Testis (tissue), 3 donors: ENCODE data around the gene KRT77. TPM values are rescaled to one million over a fixed set of nuclear protein-coding genes. Genes with fewer than 3 reads are reported as not detected.
A peak's percentile ranks its signal among the peaks of the same experiment; 100 is the strongest.

Experiments used
- DNase-seq: peaks from one replicate; pipeline ENCODE4 v3.0.0-alpha.2; 2019
- H3K27ac ChIP-seq, 2 donors: fragments of 200-600 bp; sonication (generic); one replicate each; pipeline ENCODE4 v1.5.1; 2019
- H3K27me3 ChIP-seq: fragments of 200-600 bp; sonication (generic); one replicate; pipeline ENCODE4 v1.5.1; 2019
- H3K36me3 ChIP-seq: fragments of 200-600 bp; sonication (generic); one replicate; pipeline ENCODE4 v1.5.1; 2017; ENCODE audit warnings: low read depth; ENCODE audit errors: missing control alignments
- H3K4me1 ChIP-seq: fragments of 200-600 bp; sonication (generic); one replicate; pipeline ENCODE4 v1.5.1; 2019
- H3K4me3 ChIP-seq, 2 donors: fragments of 200-600 bp; sonication (generic); one replicate each; pipeline ENCODE4 v1.5.1; 2017 to 2019
- H3K9me3 ChIP-seq: fragments of 200-600 bp; sonication (generic); one replicate; pipeline ENCODE4 v1.5.1; 2017
- POLR2A ChIP-seq: fragments of 450-650 bp; IDR thresholded peaks from one replicate; pipeline ENCODE4 v1.6.1; 2017; ENCODE audit warnings: antibody characterized with exemption, mild to moderate bottlenecking, moderate library complexity
- WGBS, 2 donors: methylation state at CpG; one replicate each; pipeline ENCODE4 v1.1.5; 2018; 5-methylcytosine and 5-hydroxymethylcytosine counted together
- intact Hi-C: fragments of 100-400 bp; cut with DNase I; formaldehyde crosslinking; loops from one replicate; pipeline ENCODE4 v1.15.1; 2023; ENCODE audit warnings: low total_unique reads
- polyA plus RNA-seq: library from polyadenylated mRNA; stranded (reverse); fragments of 350-450 nt; fragmentation: Illumina TruSeq; extraction: RNeasy Lipid Tissue Mini Kit (QIAGEN cat#74804); gene quantifications from one replicate; pipeline ENCODE4 v1.2.3, GENCODE V29; 2014; ENCODE audit warnings: low read depth, low replicate concordance; ENCODE audit not compliant: insufficient read depth
- total RNA-seq, 2 donors: library from RNA; depleted of rRNA; stranded (reverse); fragments of >200 nt; gene quantifications; one replicate each; pipeline ENCODE4 v1.2.3, GENCODE V29; 2016
- TF ChIP-seq, protein P1 (sequence below), 3 experiments: fragments of 450-650 bp in 2 of 3; fragments of 200-600 bp in 1 of 3; sonication (generic) in 1 of 3; IDR thresholded peaks; one replicate each; pipeline ENCODE4 v1.5.1; 2016 to 2019; ENCODE audit warnings: antibody characterized with exemption in 3 of 3, mild to moderate bottlenecking in 2 of 3, moderate library complexity in 1 of 3

Gene KRT77
- total and polyA plus RNA-seq, 3 donors from 2014 or later: 0.33 to 0.74 TPM; not detected in 1

DNA sequence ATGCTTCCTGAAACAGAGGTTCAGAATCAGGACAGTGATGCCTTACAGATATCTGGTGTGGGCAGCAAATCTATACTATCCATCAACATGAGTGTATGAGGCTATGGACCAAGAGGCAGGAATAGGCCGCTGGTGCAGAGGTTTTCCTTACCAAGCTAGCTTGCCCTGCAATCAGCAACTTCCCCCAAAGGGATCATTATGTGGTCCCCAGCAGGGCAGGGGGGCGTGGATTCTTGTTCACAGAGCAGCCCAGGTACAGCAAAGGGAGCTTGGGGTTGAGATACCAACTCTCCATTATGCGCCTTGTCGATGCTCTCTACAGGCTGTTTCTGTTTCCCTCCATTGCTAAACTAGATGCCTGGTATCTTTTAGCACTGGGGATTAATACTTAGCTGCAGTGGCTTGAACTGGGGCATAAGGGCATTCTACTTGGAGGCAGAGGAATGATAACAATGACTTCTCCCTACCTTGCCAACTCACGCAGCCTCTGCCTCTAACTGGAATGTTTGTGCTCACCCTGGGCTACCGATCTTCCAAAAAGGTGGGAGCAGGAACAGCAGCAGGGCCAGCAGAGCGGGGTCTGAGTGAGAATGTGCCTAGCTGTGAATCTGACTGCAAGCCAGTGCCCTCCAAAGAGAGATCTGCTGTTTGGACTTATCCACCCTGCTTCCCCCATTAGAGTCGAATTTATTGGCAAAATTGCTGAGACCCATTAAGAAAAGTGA lies 12.8 kb downstream of the KRT77 start:
- 49 to 58% methylated on average over 5 to 8 of the region's 8 CpGs for WGBS, 2 donors
- Histone ChIP-seq H3K4me3 (peak overlapping the region; percentile 9 to 36), H3K9me3 (no peaks in the 10 kb centered on the region), H3K4me1 (peaks cover 8% of the 10 kb centered on the region), H3K27me3 (no peaks in the 10 kb centered on the region), H3K36me3 (no peaks in the 10 kb centered on the region), H3K27ac (no peak overlapping the region)
- TF ChIP-seq, protein P1, sequence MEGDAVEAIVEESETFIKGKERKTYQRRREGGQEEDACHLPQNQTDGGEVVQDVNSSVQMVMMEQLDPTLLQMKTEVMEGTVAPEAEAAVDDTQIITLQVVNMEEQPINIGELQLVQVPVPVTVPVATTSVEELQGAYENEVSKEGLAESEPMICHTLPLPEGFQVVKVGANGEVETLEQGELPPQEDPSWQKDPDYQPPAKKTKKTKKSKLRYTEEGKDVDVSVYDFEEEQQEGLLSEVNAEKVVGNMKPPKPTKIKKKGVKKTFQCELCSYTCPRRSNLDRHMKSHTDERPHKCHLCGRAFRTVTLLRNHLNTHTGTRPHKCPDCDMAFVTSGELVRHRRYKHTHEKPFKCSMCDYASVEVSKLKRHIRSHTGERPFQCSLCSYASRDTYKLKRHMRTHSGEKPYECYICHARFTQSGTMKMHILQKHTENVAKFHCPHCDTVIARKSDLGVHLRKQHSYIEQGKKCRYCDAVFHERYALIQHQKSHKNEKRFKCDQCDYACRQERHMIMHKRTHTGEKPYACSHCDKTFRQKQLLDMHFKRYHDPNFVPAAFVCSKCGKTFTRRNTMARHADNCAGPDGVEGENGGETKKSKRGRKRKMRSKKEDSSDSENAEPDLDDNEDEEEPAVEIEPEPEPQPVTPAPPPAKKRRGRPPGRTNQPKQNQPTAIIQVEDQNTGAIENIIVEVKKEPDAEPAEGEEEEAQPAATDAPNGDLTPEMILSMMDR (IDR thresholded peaks at IDR 0.05): no peak
- no peak for TF ChIP-seq POLR2A
- intact Hi-C loops: no loop called here
- DNase-seq: no peak

DNA sequence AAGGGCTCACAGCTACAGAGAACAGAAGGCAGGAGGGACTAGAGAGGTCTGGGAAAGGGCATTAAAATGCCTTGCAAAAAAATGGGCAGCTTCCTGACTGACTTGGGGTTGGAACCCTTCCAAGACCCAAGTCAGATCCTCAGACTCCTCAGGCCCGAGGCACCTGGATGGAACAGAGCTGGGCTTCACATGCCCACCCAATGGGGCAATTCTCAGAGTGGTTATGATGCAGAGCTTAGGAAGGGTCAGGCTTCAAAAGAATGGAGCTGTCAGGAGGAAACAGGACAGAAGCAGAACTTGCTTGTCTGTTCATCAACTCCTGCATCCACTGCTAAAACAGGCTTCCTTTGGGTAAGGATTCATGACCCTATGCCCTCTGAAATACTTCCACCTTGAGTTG lies 13.4 kb downstream of the KRT77 start:
- no peaks in the 10 kb centered on the region for H3K9me3 ChIP-seq
- no peaks in the 10 kb centered on the region for H3K36me3 ChIP-seq
- DNase-seq: no peak
- no peaks in the 10 kb centered on the region for H3K27me3 ChIP-seq
- intact Hi-C loops: no loop called here
- TF ChIP-seq POLR2A: no peak
- TF ChIP-seq, protein P1 (IDR thresholded peaks at IDR 0.05): no peak
- 83 to 100% methylated on average over 1 of the region's 1 CpG for WGBS, 2 donors
- H3K4me3 ChIP-seq: no peak overlapping the region
- H3K4me1 ChIP-seq: peaks cover 8% of the 10 kb centered on the region
- H3K27ac ChIP-seq: no peak overlapping the region

DNA sequence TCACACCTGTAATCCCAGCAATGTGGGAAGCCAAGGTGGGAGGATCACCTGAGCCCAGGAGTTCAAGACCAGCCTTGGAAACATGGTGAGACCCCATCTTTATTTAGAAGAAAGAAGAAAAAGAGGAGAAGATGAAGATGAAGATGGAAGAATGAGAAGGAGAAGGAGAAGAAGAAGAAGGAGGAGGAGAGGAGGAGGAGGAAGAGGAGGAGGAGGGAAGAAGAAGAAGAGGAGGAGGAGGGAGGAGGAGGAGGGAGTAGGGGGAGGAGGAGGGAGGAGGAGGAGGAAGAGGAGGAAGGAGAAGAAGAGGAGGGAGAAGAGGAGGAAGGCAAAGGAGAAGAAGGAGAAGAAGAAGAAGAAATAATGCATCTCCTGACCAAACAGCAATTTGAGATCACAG lies 14.1 kb downstream of the KRT77 start:
- H3K4me3 ChIP-seq: no peak overlapping the region
- intact Hi-C loops: no loop called here
- TF ChIP-seq POLR2A: no peak
- TF ChIP-seq, protein P1 (IDR thresholded peaks at IDR 0.05): no peak
- H3K4me1 ChIP-seq: peaks cover 8% of the 10 kb centered on the region
- H3K27ac ChIP-seq: no peak overlapping the region
- no peaks in the 10 kb centered on the region for H3K36me3 ChIP-seq
- H3K9me3 ChIP-seq: no peaks in the 10 kb centered on the region
- no peak for DNase-seq
- H3K27me3 ChIP-seq: no peaks in the 10 kb centered on the region

DNA sequence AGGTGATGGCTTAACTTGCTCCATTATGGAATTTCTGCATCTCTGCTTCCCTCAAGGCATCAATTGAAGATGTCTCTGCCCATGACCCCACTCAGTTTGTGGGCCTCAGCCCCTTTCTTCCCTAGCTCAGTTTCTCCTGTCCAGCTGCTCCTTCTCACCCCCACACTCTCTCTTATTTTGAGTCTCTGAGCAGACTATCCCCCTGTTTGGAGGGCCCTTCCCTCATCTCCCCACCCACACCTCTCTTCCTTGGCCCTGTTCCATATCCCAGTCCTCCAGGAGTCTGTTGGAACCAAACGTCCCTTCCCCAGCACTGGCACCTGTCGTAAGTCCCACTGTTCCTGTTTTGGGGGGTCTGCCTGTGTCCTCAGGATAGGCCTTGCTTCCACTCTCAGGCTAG lies 14.8 kb downstream of the KRT77 start:
- Histone ChIP-seq H3K9me3 (no peaks in the 10 kb centered on the region), H3K36me3 (no peaks in the 10 kb centered on the region), H3K4me1 (peaks cover 8% of the 10 kb centered on the region), H3K4me3 (no peak overlapping the region), H3K27ac (no peak overlapping the region), H3K27me3 (no peaks in the 10 kb centered on the region)
- intact Hi-C loops: no loop called here
- DNase-seq: no peak
- 83 to 85% methylated on average over 2 of the region's 2 CpGs for WGBS, 2 donors
- TF ChIP-seq, protein P1 (IDR thresholded peaks at IDR 0.05): no peak
- no peak for TF ChIP-seq POLR2A
